ENCODE results near the gene PKHD1.

Gene PKHD1

GRCh38 chr6:51616243-51616642 lies 471.2 kb downstream of the PKHD1 start:
- no peak for DNase-seq (ENCODE audit: low spot score)

- no peak for DNase-seq (ENCODE audit: low spot score)
These were observed 472.7 kb downstream of the PKHD1 start for GRCh38 chr6:51614725-51615124.

GRCh38 chr6:51613558-51613957 lies 473.9 kb downstream of the PKHD1 start:
- no peak for DNase-seq (ENCODE audit: low spot score)

- no peak for DNase-seq (ENCODE audit: low spot score)
These were observed 478.5 kb downstream of the PKHD1 start for GRCh38 chr6:51608932-51609331.

GRCh38 chr6:51608383-51608782 lies 479.0 kb downstream of the PKHD1 start:
- no peak for DNase-seq (ENCODE audit: low spot score)

- DNase-seq (ENCODE audit: low spot score): no peak
These were observed 486.9 kb downstream of the PKHD1 start for GRCh38 chr6:51600514-51600913.

- no peak for DNase-seq (ENCODE audit: low spot score)
These were observed 489.2 kb downstream of the PKHD1 start for GRCh38 chr6:51598171-51598570.

- DNase-seq (ENCODE audit: low spot score): no peak
These were observed 492.4 kb downstream of the PKHD1 start for GRCh38 chr6:51594981-51595380.

- DNase-seq (ENCODE audit: low spot score): no peak
These were observed 502.1 kb downstream of the PKHD1 start for GRCh38 chr6:51585264-51585663.

- no peak for DNase-seq (ENCODE audit: low spot score)
These were observed 503.2 kb downstream of the PKHD1 start for GRCh38 chr6:51584163-51584562.

- DNase-seq (ENCODE audit: low spot score): no peak
These were observed 508.4 kb downstream of the PKHD1 start for GRCh38 chr6:51578994-51579393.

GRCh38 chr6:51578362-51578761 lies 509.1 kb downstream of the PKHD1 start:
- DNase-seq (ENCODE audit: low spot score): no peak

- no peak for DNase-seq (ENCODE audit: low spot score)
These were observed 513.4 kb downstream of the PKHD1 start for GRCh38 chr6:51574040-51574439.

- DNase-seq (ENCODE audit: low spot score): no peak
These were observed 516.2 kb downstream of the PKHD1 start for GRCh38 chr6:51571168-51571567.

GRCh38 chr6:51570168-51570921 lies 517.1 kb downstream of the PKHD1 start:
- no peak for DNase-seq (ENCODE audit: low spot score)

- DNase-seq (ENCODE audit: low spot score): no peak
These were observed 517.8 kb downstream of the PKHD1 start for GRCh38 chr6:51569594-51569993.

GRCh38 chr6:51568771-51569170 lies 518.6 kb downstream of the PKHD1 start:
- no peak for DNase-seq (ENCODE audit: low spot score)

- DNase-seq (ENCODE audit: low spot score): no peak
These were observed 521.9 kb downstream of the PKHD1 start for GRCh38 chr6:51565472-51565871.

Data from germinal center (tissue), 1 donor.